SK-MEL-5 (cell line): ENCODE results near the gene NPTXR. TPM values are rescaled to one million over a fixed set of nuclear protein-coding genes. Genes with fewer than 3 reads are reported as not detected.

Source experiments
- DNase-seq: peaks from one replicate; pipeline ENCODE4 v3.0.0-alpha.2; 2016; ENCODE audit warnings: low read depth, low spot score
- in situ Hi-C: cut with HindIII; loops from 2 replicates; pipeline ENCODE4 v1.10.0; 2016; ENCODE audit warnings: low sequenced_read_pairs, high pct_unique_total_duplicates, low pct_unique_long_range_greater_than_20kb
- total RNA-seq: library from RNA; depleted of rRNA; stranded (reverse); fragments of >200 nt; shearing (Covaris generic); gene quantifications from 2 replicates; pipeline ENCODE4 v1.2.3, GENCODE V29; 2014

The NPTXR gene
- total RNA-seq, 1 experiment from 2014 or later: 2.0 TPM

DNA sequence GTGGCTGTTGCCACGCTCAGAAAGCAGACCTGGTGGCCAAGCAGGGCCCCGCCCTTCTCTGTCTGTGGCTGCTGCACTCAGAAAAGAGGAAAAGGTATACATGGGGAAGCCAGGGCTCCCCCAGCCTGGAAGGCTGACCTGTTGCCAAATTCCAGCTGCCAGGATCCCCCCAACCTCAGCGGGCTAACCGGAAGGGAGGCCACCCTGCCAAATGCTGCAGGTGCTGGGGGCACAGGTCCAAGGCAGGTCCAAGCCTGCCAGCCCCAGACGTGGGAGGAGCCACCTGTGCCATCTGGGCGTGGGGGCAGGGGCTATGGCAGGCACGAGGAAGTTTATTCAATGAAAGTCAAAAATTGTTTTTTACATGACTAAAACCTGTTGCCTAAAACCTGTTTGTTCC, 2.6 kb downstream of the NPTXR start:
- no peak for DNase-seq
- in situ Hi-C loops: no loop called here

DNA sequence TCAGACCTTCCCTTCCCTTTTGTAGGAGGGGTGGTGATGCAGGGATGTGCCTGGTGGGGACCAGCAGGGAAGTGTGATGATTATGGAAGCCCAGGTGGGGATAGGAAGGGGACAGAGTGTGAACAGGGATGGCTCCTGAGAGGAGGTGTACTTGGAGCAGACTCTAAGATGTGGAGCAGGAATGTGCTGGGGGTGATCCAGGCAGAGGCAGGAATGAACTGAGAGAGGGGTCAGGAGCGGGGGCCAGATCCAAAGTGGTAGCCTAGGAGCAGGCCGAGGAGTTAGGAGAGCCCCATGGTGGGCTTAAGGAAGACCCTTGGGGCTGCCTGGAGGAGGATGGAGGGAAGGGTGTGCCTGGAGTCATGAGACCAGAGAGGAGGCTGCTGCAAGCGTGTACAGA, 3.7 kb downstream of the NPTXR start:
- DNase-seq: no peak
- in situ Hi-C loops: no loop called here

DNA sequence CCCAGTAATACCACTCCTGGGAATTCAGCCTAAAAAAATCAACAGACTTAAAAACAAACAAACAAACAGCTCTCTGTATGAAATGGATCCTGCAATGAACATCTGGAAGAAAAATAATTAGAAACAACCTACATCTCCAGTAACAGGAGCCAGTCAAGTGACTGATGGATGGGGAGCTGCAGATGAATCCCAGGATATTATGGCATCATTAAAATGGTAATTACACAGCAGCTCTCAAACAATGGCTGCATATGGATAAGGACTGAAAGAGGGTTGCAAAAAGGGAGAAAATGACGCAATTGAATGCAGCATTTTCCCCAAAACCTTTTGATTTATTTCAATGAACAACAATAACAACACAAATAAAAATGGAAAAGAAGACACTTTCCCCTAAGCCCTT, 4.1 kb downstream of the NPTXR start:
- in situ Hi-C loops: no loop called here
- DNase-seq: peak; percentile 20

DNA sequence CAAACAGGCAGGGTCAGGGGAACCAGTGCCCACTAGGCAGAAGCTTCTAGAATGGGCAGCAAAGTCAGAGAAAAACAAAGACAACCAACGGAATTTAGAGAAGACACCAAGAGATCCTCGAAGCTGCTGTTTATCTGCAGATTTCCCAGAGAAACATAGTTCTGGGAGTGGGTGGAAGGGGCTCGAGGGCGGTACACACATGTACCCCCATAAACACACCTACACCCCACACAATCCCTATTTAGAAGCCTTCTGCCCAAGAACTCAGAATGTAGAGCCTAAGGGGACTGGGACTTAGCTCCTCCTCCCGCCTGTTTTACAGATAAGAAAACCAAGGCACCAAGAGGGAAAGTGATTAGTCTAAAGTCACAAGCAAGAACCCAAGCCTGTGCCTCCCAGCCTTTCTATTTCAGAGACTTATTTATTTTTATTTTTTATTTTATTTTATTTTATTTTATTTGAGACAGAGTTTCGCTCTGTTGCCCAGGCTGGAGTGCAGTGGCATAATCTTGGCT, 6.4 kb downstream of the NPTXR start:
- no peak for DNase-seq
- in situ Hi-C loops: no loop called here

DNA sequence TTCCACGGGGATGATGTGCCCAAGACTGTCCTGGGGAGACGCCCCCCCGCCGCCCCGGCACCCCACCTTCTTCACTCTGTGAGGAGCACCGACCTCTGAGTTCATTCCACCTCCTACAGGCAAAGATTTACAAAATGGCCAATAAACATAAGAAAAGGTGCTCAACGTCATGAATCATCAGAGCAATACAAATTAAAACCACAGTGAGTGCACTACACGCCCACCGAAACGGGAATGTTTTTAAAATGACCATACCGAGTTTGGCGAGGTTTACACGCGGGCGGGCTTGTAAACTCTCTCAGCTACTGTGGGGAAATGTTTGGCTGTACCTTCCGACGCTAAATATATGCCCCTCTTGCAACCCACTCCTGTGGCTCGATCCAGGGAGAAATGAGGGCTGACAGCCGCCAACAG, 7.9 kb downstream of the NPTXR start:
- DNase-seq: no peak
- in situ Hi-C loops: no loop called here

DNA sequence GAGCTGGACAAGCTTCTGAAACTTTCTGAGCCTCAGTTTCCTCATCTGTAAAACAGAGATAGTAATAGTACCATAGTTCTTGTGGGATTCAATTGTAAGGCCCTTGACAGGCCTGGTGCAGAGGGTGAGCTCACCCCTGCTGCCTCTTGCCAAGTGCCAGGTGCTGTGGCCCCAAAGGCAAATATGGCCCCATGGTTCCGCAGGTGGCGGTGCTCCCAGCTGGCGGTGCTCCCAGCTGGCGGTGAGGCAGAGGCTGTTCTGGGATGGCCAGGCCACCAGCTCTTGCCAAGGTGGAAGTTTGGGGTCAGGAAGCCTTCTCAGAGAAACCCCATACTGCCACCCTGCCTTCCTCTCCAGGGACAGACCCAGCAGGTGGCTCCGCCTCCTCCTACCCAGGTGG, 8.8 kb downstream of the NPTXR start:
- in situ Hi-C loops: no loop called here
- no peak for DNase-seq

DNA sequence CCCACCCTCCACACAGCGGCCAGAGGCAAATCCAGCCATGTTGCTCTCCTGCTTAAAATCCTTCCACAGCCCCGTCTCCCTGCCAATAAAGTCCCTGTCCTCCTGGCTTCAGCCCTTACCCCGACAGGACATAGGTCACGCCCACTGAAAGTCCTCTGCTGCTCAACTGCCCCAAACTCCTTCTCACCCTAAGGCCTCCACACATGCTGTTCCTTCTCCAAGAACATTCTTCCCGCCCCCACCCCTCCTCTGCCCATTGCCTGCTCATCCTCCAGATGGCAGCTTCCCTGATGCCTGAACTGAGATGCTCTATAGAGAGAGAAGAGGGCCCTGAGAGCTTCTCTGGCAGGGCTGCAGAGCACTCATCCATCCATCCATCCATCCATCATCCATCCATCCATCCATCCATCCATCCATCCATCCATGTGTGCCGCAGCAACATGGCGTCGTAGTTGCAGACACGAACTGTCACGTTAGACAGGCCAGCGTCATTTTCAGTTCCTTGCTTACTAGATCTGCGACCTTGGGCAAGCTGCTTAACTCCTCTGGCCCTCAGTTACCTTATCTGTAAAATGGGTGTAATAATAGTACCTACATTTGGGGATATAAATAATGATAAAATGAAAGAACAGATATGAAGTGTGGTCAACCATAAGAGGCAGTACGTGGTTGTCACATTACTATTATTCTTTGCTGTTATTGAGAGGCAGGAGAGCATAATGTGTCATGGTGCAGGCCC, 9.4 kb downstream of the NPTXR start:
- in situ Hi-C loops: no loop called here
- DNase-seq: peak; percentile 10

DNA sequence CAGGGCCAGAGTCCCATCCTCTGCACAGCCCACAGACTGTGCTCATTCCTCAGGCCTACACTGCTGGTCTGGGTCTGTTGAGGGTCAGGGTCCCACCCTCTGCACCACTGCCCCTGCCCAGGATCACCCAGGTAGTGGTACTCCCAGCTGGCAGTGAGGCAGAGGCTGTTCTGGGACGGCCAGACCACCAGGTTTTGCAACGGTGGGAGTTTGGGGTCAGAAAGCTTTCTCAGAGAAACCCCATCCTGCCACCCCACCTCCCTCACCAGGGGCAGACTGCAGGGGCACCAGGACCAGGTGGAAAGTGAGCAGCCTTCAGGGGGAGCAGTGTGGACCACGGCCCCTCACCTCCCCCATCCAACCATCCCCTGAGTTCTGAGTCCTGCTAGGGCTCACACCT, 10.8 kb downstream of the NPTXR start:
- in situ Hi-C loops: no loop called here
- DNase-seq: no peak

DNA sequence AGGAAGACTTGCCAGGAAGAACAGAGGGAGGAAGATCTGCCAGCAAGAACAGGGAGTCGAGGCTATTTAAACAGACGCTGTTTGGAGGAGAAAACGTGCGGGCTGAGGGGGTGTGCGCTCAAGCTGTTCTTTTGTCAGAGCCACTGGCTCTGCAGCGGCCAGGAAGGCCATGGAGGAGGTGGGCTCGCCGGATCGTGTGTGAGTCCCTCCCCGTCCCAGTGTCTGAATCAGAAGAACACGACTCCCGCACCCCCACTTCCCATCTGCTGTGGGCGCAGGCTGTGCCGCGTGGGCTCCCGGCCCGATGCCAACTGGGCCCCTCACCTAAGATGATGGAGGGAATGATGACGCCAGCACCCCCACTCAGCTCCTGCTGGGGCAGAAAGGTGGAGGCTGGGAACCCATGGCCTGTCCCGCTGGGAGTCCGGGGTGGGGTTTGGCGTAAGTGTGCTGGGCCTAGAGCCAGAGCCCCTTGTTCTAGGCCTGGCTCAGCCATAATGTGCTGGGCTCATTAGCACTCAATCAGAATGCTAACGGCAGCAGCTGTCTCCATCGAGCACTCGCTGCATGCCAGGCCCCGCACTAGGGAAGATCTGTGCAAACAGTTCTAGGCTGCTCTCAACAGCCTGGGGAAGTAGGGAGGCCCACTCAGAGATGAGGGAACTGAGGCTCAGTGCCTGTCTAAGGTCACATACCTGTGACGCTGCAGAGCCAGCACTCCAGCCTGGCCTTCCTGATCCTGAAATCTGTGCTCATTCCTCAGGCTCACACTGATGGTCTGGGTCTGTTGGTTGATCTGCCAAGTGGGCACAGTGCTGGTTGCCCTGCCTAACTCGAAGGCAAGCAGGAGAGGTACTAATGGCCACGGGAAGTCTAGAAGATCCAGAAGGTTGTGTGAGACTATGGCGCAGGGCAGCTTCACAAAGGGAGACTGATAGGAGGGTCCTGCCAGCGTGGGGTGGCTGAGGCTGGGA, 11.5 kb downstream of the NPTXR start:
- DNase-seq: no peak
- in situ Hi-C loops: no loop called here

DNA sequence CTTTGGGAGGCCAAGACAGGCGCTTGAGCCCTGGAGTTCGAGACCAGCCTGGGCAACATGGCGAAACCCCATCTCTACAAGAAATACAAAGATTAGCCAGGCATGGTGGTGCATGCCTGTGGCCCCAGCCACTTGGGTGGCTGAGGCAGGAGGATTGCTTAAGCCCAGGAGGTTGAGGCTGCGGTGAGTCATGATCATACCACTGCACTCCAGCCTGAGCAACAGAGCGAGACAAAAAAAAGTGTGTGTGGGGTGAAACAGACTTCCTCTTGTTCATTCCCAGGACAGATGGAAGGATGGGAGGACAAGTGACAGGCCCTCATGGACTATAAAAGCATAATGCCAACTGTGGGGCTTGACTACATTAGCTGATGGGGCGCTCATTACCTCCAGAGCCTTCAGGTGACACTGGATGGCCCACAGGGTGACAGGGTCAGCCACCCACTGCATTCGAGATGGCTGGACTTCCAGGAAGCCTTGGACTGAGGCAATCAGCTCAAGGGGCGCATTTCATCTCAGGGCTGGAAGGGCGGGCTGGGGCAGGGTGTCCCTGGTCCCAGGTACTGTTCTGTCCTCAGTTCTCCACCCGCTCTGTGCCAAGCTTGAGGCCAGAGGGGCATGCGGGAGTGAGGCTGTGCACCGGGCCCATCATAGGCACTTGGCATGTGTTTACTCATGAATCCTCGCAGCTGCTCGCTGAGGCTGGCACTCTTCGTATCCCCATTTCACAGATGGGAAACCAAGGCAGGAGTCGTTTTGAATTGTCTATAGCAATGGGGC, 12.5 kb downstream of the NPTXR start:
- in situ Hi-C loops: no loop called here
- peak; percentile 91 for DNase-seq

DNA sequence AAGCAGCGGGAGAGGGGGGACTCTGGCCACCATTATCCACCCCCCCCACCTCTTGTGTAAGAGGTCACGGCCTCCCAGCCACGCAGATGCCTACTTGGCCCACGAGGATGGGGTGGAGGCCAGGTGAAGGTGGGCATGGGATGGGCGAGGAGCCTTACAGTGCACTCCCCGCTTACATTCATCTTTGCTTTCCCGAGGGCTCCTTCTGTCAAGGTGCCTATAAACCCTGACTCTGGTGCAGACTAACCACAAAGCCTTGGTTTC, 13.1 kb downstream of the NPTXR start:
- in situ Hi-C loops: no loop called here
- DNase-seq: no peak

DNA sequence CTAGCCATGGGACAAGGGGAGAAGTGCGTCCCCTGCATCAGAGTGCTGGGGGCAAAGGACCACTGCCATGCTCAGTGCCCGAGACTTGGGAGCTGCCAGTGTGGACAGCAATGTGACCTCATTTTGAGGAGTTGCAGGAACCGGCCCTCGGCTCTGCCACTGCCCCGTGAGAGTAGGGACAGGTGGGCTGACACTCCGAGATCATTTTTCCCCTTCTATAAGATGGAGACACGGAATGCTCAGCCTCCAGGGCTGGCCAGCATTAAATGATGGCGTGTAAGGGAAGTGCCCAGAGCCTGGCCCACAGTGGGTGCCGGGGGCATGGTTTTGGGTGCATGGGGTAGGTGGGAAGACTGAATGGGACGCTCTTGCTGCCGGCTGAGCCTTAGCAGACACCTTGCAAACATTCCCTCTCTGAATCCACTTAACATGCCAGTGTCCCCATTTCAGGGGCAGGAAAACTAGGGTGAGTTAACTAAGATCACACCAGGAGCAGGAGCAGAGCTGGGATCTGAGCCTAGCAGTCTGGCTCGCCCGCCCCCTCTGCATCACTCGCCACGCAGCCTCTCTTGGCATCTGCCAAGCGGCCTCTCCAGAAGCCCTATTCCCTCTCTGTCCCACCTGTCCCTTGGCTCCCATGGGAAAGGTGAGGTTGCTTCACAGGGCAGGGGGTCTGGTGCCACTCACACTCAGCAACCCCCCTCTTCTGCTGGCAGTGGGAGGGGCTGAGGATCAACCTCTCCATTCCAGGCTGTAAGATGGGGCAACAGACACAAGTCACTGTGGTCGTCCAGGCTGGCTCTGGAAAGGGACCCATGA, 13.6 kb downstream of the NPTXR start:
- in situ Hi-C loops: no loop called here
- no peak for DNase-seq

DNA sequence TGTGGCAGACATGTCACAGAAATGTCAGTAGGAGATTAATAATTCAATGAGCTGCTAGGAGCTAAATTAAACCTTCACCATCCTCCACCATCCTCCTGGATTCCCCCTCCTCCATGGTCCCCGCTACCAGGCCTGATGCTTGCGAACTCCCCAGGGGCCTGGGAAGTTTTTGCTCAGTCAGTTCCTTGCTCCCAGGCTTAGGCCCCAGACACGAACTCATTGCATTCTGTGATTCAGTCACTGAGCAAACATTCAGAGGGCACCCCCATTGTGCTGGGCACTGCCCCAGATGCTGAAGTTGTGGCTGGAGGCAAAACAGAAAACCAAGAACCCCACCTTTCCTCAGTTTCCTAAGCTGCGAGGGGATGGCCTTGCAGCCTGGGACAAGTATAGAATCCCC, 14.3 kb downstream of the NPTXR start:
- no peak for DNase-seq
- in situ Hi-C loops: no loop called here

DNA sequence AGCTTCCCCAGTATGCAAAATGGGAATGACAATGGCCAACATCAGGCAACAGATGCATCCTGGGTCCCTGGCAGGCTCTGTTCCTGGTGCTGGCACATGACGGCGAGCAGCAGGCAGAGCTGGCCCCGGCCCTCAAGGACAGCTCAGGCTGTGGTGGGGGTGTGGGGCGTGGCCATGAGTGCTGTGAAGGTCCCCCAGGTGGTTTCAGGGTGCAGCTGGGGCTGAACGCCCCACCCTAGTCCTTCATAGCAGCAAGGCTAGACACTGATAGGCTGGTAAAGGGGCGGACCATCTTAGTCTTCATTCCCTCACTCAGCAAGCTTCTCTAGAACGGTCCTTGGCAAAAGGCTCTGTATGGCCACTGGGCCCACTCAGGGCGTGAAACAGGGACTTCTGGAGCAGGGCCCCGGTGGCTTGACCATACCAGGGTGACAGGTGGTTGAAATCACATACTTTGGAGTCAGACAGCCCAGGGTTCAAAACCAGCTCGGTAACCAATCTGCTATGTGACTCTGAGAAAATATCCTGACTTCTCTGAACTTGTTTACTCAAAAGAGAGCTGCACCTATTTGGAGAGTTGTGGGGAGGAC, 15.1 kb downstream of the NPTXR start:
- in situ Hi-C loops: no loop called here
- DNase-seq: no peak

DNA sequence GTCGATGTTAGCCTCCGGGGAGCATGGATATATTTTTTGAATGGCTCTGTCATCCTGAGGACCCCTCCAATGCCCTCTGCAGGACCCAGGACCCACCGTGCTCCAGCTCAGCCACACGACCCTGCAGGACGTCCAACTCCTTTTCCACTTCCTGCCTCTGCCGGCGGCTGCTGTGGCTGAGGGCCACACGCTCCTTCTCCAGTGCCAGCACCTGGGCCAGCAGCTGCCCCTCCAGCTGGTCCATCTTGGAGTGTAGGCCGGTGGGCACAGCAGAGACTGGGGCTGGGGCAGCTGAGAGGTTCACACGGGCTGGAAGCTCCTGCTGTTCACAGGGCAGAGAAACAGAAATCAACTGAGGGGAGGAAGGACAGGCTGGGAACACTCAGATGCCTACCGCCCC, 15.6 kb downstream of the NPTXR start:
- DNase-seq: no peak
- in situ Hi-C loops: no loop called here

DNA sequence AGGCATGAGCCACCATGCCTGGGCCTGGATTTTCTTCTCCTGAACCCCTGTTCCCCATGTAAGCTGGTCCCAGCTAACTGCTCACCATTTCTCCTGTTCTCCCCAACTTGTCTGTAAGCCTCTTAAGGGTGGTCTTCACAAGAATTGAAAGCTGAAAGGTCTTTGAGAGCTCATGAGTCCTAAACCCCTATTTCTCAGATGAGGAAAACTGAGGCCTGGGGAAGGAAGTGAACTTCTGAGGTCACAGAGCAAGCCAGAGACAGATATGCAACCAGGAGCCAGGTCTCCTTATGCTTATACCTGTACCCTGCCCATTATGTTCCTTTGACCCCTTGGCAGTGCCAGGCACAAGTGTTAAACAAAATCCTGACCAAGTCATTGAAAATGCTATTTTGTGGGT, 16.3 kb downstream of the NPTXR start:
- no peak for DNase-seq
- in situ Hi-C loops: no loop called here

DNA sequence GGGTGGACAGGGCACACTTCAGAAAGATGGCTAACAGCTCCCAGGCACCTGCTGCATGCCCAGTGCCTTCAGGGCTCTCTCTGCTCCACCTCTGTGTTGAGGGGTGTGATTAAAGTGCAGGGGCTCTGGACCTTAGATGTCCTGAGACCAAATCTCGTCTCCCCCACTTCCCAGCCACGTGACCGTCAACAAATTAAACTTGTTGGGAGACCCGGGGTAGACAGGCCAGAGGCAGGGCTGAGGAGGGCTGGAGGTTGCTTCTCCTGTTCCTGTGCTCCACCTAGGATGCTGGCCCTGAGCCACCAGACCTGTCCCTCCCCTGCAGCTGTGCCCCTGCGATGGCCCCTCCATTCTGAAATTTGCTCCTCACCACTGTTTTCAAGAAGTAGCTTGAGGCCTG, 17.0 kb downstream of the NPTXR start:
- in situ Hi-C loops: no loop called here

More for the DNA sequence above, 17.0 kb downstream of the NPTXR start:
- DNase-seq: no peak
